ENCODE data around the gene PDE8B. TPM values are rescaled to one million over a fixed set of nuclear protein-coding genes. Genes with fewer than 3 reads are reported as not detected.
A peak's percentile ranks its signal among the peaks of the same experiment; 100 is the strongest.

The PDE8B gene
- total RNA-seq, 1 donor from 2014 or later = 0.18 TPM

DNA sequence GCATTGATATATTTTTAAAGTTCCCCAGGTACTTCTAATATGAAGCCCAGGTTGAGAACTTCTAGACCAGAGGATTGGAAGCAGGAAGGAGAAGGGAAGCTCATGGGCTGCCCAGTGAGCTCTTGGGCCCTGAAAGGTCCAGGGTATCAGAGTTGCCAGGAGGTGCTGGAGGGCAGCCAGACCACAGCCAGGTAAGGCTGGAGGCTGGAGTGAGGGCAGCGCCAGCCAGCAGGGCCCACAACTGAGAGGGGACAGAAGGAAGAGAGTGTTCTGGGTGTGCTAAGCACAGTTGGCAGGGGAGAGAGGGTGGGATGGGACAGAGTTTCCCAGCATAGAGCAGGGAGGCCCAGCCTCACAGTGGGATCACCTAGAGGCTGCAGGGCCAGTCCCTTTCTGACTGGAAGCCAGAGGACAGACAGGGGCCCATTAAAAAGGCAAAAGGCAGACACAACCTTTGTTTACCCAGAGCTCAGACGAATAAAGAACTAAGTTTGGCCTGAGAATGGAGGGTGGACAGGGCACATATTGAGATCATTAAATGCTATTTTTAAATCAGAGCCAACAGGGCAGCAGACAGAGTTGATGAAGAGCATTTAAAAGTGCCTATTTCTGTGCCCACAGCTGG lies 94.9 kb downstream of the PDE8B start:
- Mint-ChIP-seq H3K4me1 (ENCODE audit: low read depth, unreplicated experiment) (peaks cover 4% of the 10 kb centered on the region), H3K4me3 (ENCODE audit: unreplicated experiment) (no peak overlapping the region), H3K9me3 (ENCODE audit: unreplicated experiment) (peaks cover 2% of the 10 kb centered on the region), H3K36me3 (ENCODE audit: low read depth, unreplicated experiment) (no peaks in the 10 kb centered on the region), H3K27me3 (ENCODE audit: low read depth, unreplicated experiment) (peaks cover 19% of the 10 kb centered on the region), H3K27ac (ENCODE audit: unreplicated experiment) (no peak overlapping the region)
- Histone ChIP-seq H3K4me2 (ENCODE audit: low read length) (no peak overlapping the region), H3K9me3 (ENCODE audit: insufficient read depth, low read depth, low read length) (no peaks in the 10 kb centered on the region), H2AFZ (ENCODE audit: low read depth, low read length) (no peak overlapping the region), H4K20me1 (ENCODE audit: insufficient read depth, low read length) (no peaks in the 10 kb centered on the region), H3K27ac (ENCODE audit: low read depth, low read length) (no peak overlapping the region), H3K79me2 (ENCODE audit: insufficient read depth, low read length) (no peaks in the 10 kb centered on the region), H3K9ac (ENCODE audit: low read length) (no peak overlapping the region), H3K36me3 (ENCODE audit: insufficient read depth, low read length) (no peaks in the 10 kb centered on the region), H3K4me1 (ENCODE audit: insufficient read depth, low read length) (no peaks in the 10 kb centered on the region), H3K27me3 (ENCODE audit: insufficient read depth, low read length) (peaks cover 4% of the 10 kb centered on the region), H3K4me3 (ENCODE audit: insufficient read depth, low read depth, low read length) (no peak overlapping the region)
- FAIRE-seq = no peak
- no peak for TF ChIP-seq EZH2 (IDR thresholded peaks at IDR 0.05; ENCODE audit: insufficient read depth, low read length)
- TF ChIP-seq, protein P1, sequence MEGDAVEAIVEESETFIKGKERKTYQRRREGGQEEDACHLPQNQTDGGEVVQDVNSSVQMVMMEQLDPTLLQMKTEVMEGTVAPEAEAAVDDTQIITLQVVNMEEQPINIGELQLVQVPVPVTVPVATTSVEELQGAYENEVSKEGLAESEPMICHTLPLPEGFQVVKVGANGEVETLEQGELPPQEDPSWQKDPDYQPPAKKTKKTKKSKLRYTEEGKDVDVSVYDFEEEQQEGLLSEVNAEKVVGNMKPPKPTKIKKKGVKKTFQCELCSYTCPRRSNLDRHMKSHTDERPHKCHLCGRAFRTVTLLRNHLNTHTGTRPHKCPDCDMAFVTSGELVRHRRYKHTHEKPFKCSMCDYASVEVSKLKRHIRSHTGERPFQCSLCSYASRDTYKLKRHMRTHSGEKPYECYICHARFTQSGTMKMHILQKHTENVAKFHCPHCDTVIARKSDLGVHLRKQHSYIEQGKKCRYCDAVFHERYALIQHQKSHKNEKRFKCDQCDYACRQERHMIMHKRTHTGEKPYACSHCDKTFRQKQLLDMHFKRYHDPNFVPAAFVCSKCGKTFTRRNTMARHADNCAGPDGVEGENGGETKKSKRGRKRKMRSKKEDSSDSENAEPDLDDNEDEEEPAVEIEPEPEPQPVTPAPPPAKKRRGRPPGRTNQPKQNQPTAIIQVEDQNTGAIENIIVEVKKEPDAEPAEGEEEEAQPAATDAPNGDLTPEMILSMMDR (IDR thresholded peaks at IDR 0.05; ENCODE audit: insufficient read depth, low read depth, low read length) = no peak
- DNase-seq (ENCODE audit: low read depth) = no peak

DNA sequence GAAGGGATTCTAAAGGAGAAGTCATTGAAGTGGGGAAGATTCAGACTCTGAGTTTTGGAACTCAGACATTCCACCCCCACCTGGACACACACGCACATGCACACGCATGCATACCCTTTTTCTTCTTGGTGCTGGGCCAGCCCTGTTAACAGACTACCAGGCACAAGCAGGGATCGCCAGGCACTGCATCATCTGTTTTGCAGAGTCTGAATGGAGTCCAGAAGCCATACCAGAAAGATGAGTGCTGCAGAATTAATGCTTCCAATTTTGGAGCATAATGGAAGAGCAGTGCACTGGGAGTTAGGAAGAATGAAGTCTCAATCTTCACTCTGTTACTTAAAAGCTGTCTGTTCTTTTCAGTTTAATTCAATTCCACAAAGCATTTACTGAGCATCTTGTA lies 95.5 kb downstream of the PDE8B start:
- H3K27me3 Mint-ChIP-seq (ENCODE audit: low read depth, unreplicated experiment) = peaks cover 23% of the 10 kb centered on the region
- no peaks in the 10 kb centered on the region for H3K36me3 ChIP-seq (ENCODE audit: insufficient read depth, low read length)
- H3K4me1 Mint-ChIP-seq (ENCODE audit: low read depth, unreplicated experiment) = peaks cover 4% of the 10 kb centered on the region
- TF ChIP-seq, protein P1 (IDR thresholded peaks at IDR 0.05; ENCODE audit: insufficient read depth, low read depth, low read length) = no peak
- TF ChIP-seq EZH2 (IDR thresholded peaks at IDR 0.05; ENCODE audit: insufficient read depth, low read length) = no peak
- H3K27me3 ChIP-seq (ENCODE audit: insufficient read depth, low read length) = peaks cover 4% of the 10 kb centered on the region
- no peaks in the 10 kb centered on the region for H3K9me3 ChIP-seq (ENCODE audit: insufficient read depth, low read depth, low read length)
- no peaks in the 10 kb centered on the region for H3K79me2 ChIP-seq (ENCODE audit: insufficient read depth, low read length)
- H3K27ac ChIP-seq (ENCODE audit: low read depth, low read length) = no peak overlapping the region
- no peak overlapping the region for H3K4me2 ChIP-seq (ENCODE audit: low read length)
- H3K4me3 ChIP-seq (ENCODE audit: insufficient read depth, low read depth, low read length) = no peak overlapping the region
- H3K4me3 Mint-ChIP-seq (ENCODE audit: unreplicated experiment) = no peak overlapping the region
- H3K4me1 ChIP-seq (ENCODE audit: insufficient read depth, low read length) = no peaks in the 10 kb centered on the region
- H4K20me1 ChIP-seq (ENCODE audit: insufficient read depth, low read length) = no peaks in the 10 kb centered on the region
- no peak overlapping the region for H2AFZ ChIP-seq (ENCODE audit: low read depth, low read length)
- peak; percentile 34 for DNase-seq (ENCODE audit: low read depth)
- FAIRE-seq = peak; percentile 89
- H3K36me3 Mint-ChIP-seq (ENCODE audit: low read depth, unreplicated experiment) = no peaks in the 10 kb centered on the region
- H3K27ac Mint-ChIP-seq (ENCODE audit: unreplicated experiment) = no peak overlapping the region
- H3K9me3 Mint-ChIP-seq (ENCODE audit: unreplicated experiment) = peaks cover 2% of the 10 kb centered on the region
- H3K9ac ChIP-seq (ENCODE audit: low read length) = no peak overlapping the region

DNA sequence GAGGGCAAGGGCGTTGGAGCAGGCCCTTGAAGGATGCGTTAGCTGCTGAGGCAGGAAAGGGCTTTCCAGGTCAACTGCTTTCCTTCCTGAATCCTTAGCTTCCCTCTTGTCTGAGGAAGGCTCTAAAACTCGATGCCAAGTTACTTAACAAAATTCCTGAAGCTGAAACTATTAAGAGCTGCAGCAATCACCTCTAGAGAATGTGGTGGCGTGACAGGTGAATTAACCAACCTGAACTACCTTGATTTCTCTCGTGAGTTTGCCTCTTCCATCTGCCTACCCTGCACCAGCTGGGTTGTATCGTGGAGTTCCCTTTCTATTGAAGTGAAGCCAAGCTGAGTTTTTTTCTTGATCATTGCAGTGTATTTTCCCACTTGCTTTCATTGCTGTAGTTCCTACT lies 96.1 kb downstream of the PDE8B start:
- DNase-seq (ENCODE audit: low read depth) = no peak
- H4K20me1 ChIP-seq (ENCODE audit: insufficient read depth, low read length) = no peaks in the 10 kb centered on the region
- H3K9me3 ChIP-seq (ENCODE audit: insufficient read depth, low read depth, low read length) = no peaks in the 10 kb centered on the region
- peaks cover 2% of the 10 kb centered on the region for H3K9me3 Mint-ChIP-seq (ENCODE audit: unreplicated experiment)
- peaks cover 4% of the 10 kb centered on the region for H3K27me3 ChIP-seq (ENCODE audit: insufficient read depth, low read length)
- H3K27ac ChIP-seq (ENCODE audit: low read depth, low read length) = no peak overlapping the region
- no peaks in the 10 kb centered on the region for H3K36me3 ChIP-seq (ENCODE audit: insufficient read depth, low read length)
- H3K4me3 ChIP-seq (ENCODE audit: insufficient read depth, low read depth, low read length) = no peak overlapping the region
- H3K27ac Mint-ChIP-seq (ENCODE audit: unreplicated experiment) = no peak overlapping the region
- no peaks in the 10 kb centered on the region for H3K4me1 ChIP-seq (ENCODE audit: insufficient read depth, low read length)
- no peaks in the 10 kb centered on the region for H3K4me1 Mint-ChIP-seq (ENCODE audit: low read depth, unreplicated experiment)
- no peak overlapping the region for H3K4me2 ChIP-seq (ENCODE audit: low read length)
- FAIRE-seq = peak; percentile 9
- no peak overlapping the region for H3K4me3 Mint-ChIP-seq (ENCODE audit: unreplicated experiment)
- H3K27me3 Mint-ChIP-seq (ENCODE audit: low read depth, unreplicated experiment) = peaks cover 23% of the 10 kb centered on the region
- no peak overlapping the region for H2AFZ ChIP-seq (ENCODE audit: low read depth, low read length)
- TF ChIP-seq, protein P1 (IDR thresholded peaks at IDR 0.05; ENCODE audit: insufficient read depth, low read depth, low read length) = no peak
- TF ChIP-seq EZH2 (IDR thresholded peaks at IDR 0.05; ENCODE audit: insufficient read depth, low read length) = no peak
- no peaks in the 10 kb centered on the region for H3K36me3 Mint-ChIP-seq (ENCODE audit: low read depth, unreplicated experiment)
- H3K79me2 ChIP-seq (ENCODE audit: insufficient read depth, low read length) = no peaks in the 10 kb centered on the region
- H3K9ac ChIP-seq (ENCODE audit: low read length) = no peak overlapping the region
